NCI-H2171 (cell line): ENCODE measurements around the gene BCHE.
A peak's percentile ranks its signal among the peaks of the same experiment; 100 is the strongest.

Experiments used
- DNase-seq: peaks from one replicate; lab custom pipeline; 2025; lab: John Stamatoyannopoulos, UW

The BCHE gene

GRCh38 chr3:165837058-165837525 lies at the start of gene BCHE:
TSS of gene BCHE (minus strand) at chr3:165837423. CDS start at chr3:165831033, 6,390 bp downstream.
- DNase-seq, result no peak

- no peak for DNase-seq
Measured at GRCh38 chr3:165885558-165886270, 48.5 kb upstream of the BCHE start.

- no peak for DNase-seq
Measured at GRCh38 chr3:165884518-165884917, 47.3 kb upstream of the BCHE start.

GRCh38 chr3:165883863-165884478 lies 46.7 kb upstream of the BCHE start:
- no peak for DNase-seq

GRCh38 chr3:165883117-165883516 lies 45.9 kb upstream of the BCHE start:
- DNase-seq, result no peak

GRCh38 chr3:165875644-165876043 lies 38.4 kb upstream of the BCHE start:
- DNase-seq, result no peak

- DNase-seq, result no peak
Measured at GRCh38 chr3:165874663-165875489, 37.7 kb upstream of the BCHE start.

- no peak for DNase-seq
Measured at GRCh38 chr3:165868088-165868487, 30.9 kb upstream of the BCHE start.

GRCh38 chr3:165859061-165859460 lies 21.8 kb upstream of the BCHE start:
- no peak for DNase-seq

GRCh38 chr3:165855581-165855980 lies 18.4 kb upstream of the BCHE start:
- DNase-seq, result no peak

- peak; percentile 1 for DNase-seq
Measured at GRCh38 chr3:165854696-165855095, 17.5 kb upstream of the BCHE start.

GRCh38 chr3:165852711-165853110 lies 15.5 kb upstream of the BCHE start:
- DNase-seq, result no peak

GRCh38 chr3:165852191-165852590 lies 15.0 kb upstream of the BCHE start:
- no peak for DNase-seq

GRCh38 chr3:165846056-165846455 lies 8.8 kb upstream of the BCHE start:
- no peak for DNase-seq

- no peak for DNase-seq
Measured at GRCh38 chr3:165839296-165840076, 2.3 kb upstream of the BCHE start.

- DNase-seq, result no peak
Measured at GRCh38 chr3:165837801-165838200, 578 bp upstream of the BCHE start.

- DNase-seq, result no peak
Measured at GRCh38 chr3:165835431-165835830, 1.8 kb downstream of the BCHE start.

- no peak for DNase-seq
Measured at GRCh38 chr3:165830746-165831145, 6.5 kb downstream of the BCHE start.

GRCh38 chr3:165827883-165828282 lies 9.3 kb downstream of the BCHE start:
- no peak for DNase-seq

GRCh38 chr3:165827233-165827632 lies 10.0 kb downstream of the BCHE start:
- no peak for DNase-seq

- DNase-seq, result no peak
Measured at GRCh38 chr3:165820671-165821123, 16.5 kb downstream of the BCHE start.

GRCh38 chr3:165817160-165817709 lies 20.0 kb downstream of the BCHE start:
- DNase-seq, result no peak
